Bronchial smooth muscle cell (primary cell): ENCODE results near the gene FHIP2A. TPM values are rescaled to one million over a fixed set of nuclear protein-coding genes. Genes with fewer than 3 reads are reported as not detected.

Experiments
- total RNA-seq: library from RNA; depleted of rRNA; stranded (reverse); fragments of >200 nt; gene quantifications from 2 replicates; pipeline ENCODE4 v1.2.1, GENCODE V29; 2014

FHIP2A gene, protein sequence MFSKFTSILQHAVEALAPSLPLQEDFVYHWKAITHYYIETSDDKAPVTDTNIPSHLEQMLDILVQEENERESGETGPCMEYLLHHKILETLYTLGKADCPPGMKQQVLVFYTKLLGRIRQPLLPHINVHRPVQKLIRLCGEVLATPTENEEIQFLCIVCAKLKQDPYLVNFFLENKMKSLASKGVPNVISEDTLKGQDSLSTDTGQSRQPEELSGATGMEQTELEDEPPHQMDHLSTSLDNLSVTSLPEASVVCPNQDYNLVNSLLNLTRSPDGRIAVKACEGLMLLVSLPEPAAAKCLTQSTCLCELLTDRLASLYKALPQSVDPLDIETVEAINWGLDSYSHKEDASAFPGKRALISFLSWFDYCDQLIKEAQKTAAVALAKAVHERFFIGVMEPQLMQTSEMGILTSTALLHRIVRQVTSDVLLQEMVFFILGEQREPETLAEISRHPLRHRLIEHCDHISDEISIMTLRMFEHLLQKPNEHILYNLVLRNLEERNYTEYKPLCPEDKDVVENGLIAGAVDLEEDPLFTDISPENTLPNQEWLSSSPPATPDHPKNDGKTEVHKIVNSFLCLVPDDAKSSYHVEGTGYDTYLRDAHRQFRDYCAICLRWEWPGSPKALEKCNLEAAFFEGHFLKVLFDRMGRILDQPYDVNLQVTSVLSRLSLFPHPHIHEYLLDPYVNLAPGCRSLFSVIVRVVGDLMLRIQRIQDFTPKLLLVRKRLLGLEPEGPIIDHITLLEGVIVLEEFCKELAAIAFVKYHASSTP
- total RNA-seq, result 17.8 and 18.9 TPM in 2 replicates

DNA sequence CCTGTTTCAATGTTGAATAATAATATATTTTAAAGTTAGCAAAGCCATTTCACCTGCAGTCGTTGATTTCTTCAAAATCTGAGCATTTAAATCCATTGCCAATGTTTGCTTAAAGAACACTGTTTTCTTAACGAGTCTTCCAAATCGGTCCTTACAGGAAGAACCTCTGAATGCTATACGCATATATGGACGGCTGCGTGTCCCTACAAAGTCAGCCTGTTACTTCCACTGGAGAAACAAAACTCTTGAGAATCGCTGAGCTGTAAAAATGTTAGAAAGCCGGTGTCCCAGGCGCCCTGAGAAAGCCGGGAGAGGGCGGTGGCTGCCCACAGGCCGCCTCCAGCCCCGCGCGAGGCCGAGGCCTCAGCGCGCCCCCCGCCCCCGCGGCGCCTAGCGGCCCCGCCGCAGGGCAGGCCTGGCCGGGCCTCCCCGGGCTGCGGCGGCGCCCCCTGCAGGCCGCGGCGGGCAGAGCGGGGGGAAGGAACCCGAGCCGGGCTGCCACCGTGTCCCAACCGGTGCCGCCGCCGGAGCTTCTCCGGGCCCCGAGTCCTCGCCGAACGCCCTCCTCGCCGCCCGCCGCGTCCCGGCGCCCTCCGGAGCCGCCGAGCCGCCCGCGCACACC lies at the start of gene FHIP2A:
Gene FHIP2A, plus strand, starts transcription at position 488 of the 622 bp plus-strand sequence. CDS start 299 bp downstream, outside the sequence.

Other genes with a start within 250 kb of the FHIP2A start
- gene ABLIM1, start 163.5 kb upstream of the FHIP2A start, total RNA-seq, result 0.94 and 2.2 TPM in 2 replicates
- 17.7 and 22.4 TPM in 2 replicates for gene TRUB1, start 116.4 kb downstream of the FHIP2A start, total RNA-seq